HG02970 (cell line): ENCODE measurements around the gene SELENOI.

Source experiments
- ATAC-seq: cut with Tn5 transposase; IDR thresholded peaks from one replicate; pipeline ENCODE4 v1.9.1; 2021; ENCODE audit warnings: mild to moderate bottlenecking, moderate library complexity, moderate number of reproducible peaks; ENCODE audit not compliant: unreplicated experiment, low FRiP score

The SELENOI gene

GRCh38 chr2:26401739-26402541 is 56.0 kb downstream of the SELENOI start, which contains the start of gene DRC1:
Gene DRC1 (plus strand): TSS chr2:26401920. CDS start chr2:26401990, 70 bp downstream.
- ATAC-seq: no peak

GRCh38 chr2:26407526-26407925 is 61.6 kb downstream of the SELENOI start:
- no peak for ATAC-seq

- no peak for ATAC-seq
Measured at GRCh38 chr2:26409785-26410184, 63.8 kb downstream of the SELENOI start.

GRCh38 chr2:26410764-26411243 is 64.9 kb downstream of the SELENOI start:
- ATAC-seq: no peak

- no peak for ATAC-seq
Measured at GRCh38 chr2:26411419-26411818, 65.5 kb downstream of the SELENOI start.

GRCh38 chr2:26412091-26412673 is 66.2 kb downstream of the SELENOI start:
- no peak for ATAC-seq

- no peak for ATAC-seq
Measured at GRCh38 chr2:26414311-26414710, 68.4 kb downstream of the SELENOI start.

- no peak for ATAC-seq
Measured at GRCh38 chr2:26421961-26422360, 76.0 kb downstream of the SELENOI start.

- ATAC-seq: no peak
Measured at GRCh38 chr2:26422947-26423629, 77.1 kb downstream of the SELENOI start.

GRCh38 chr2:26423750-26424149 is 77.8 kb downstream of the SELENOI start:
- no peak for ATAC-seq

- ATAC-seq: no peak
Measured at GRCh38 chr2:26424221-26424620, 78.3 kb downstream of the SELENOI start.

- no peak for ATAC-seq
Measured at GRCh38 chr2:26428846-26429245, 82.9 kb downstream of the SELENOI start.

- no peak for ATAC-seq
Measured at GRCh38 chr2:26429779-26430578, 84.0 kb downstream of the SELENOI start.

- ATAC-seq: no peak
Measured at GRCh38 chr2:26430826-26431225, 84.9 kb downstream of the SELENOI start.

GRCh38 chr2:26432363-26432762 is 86.4 kb downstream of the SELENOI start:
- ATAC-seq: no peak

- ATAC-seq: no peak
Measured at GRCh38 chr2:26432859-26433258, 86.9 kb downstream of the SELENOI start.

- no peak for ATAC-seq
Measured at GRCh38 chr2:26435106-26435505, 89.2 kb downstream of the SELENOI start.

- no peak for ATAC-seq
Measured at GRCh38 chr2:26438526-26438925, 92.6 kb downstream of the SELENOI start.

- ATAC-seq: no peak
Measured at GRCh38 chr2:26438926-26439325, 93.0 kb downstream of the SELENOI start.

- no peak for ATAC-seq
Measured at GRCh38 chr2:26442301-26442700, 96.4 kb downstream of the SELENOI start.
